Kasumi-1 (cell line): ENCODE measurements around the gene MTAP.

Source experiments
- DNase-seq, 2 experiments: peaks; one replicate each; lab custom pipeline; 2025; lab: John Stamatoyannopoulos, UW

Gene MTAP

DNA sequence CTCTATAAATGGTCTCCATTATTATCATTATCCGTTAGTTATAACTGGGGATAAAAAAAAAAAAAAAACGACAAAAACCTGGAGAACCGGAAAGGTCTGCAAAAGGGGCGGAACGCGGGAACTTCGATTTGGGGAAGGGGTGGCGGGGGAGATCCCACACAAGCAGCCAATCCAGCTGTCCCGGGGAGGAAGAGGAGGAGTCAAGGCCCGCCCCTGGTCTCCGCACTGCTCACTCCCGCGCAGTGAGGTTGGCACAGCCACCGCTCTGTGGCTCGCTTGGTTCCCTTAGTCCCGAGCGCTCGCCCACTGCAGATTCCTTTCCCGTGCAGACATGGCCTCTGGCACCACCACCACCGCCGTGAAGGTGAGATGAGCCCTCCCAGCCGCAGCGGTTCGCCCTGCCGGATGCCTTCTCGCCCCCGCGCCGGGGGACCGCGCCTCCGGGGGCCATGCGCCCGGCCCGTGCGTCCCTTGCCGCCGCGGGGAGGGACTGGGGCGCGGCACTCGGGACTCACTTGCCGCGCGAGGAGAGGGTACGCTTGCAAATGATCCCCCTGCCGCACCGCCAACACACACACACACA lies at the start of gene MTAP:
Gene MTAP, plus strand, starts transcription at position 219 of the 583 bp plus-strand sequence. Its CDS starts 113 bp downstream, at position 332.
- peak; percentile 65 to 73 for DNase-seq

DNA sequence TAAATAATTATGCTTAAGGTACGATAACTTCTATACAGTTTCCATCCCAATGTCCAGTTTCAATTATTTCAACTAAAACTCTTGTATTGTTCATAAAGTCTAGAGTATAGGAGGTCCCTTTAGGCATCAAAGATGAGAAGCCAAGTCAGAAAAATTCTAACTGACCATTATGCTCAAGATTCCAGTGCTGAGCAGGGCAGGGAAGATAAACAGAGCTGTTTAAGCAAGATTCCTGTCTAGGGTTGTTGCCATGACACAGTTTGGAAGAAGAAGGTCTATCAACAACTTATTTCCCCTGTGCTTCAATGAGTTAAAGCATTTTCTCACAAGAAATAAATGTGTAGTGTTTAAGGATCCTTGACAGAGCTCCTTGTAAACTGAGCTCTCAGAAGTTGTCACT lies 48.9 kb upstream of the MTAP start:
- DNase-seq: no peak

GRCh38 chr9:21754741-21755140 lies 47.7 kb upstream of the MTAP start:
- DNase-seq: no peak

GRCh38 chr9:21758540-21758939 lies 43.9 kb upstream of the MTAP start:
- DNase-seq: no peak

DNA sequence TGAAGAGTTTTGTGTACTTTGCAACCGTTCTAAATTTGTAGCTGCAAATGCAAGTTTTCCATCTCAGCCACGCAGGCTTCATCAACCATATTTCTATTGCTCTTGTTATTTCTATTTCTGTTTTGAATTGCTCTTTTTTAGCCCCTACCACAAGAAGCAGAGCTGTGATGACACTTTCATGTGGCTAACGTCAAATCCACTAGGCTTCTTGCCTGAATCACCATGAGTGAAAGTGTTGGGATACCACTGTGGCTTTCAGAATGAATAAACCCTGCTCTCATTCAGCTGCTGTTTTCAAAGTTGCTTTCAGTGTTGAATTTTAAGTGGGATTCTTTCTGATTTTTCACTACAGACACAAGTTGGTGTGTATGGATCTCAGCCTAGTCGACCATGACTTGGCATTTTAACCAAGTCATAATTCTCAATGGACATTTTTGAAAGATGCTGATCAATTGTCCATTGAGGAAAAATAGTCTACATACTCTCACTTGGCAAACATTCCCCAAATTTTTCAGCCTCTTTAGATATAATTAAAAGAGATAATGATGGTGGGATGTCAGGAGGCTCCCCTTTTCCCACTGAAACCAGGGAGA lies 41.0 kb upstream of the MTAP start:
- no peak for DNase-seq

- DNase-seq: no peak
Measured at GRCh38 chr9:21762064-21762463, 40.4 kb upstream of the MTAP start.

DNA sequence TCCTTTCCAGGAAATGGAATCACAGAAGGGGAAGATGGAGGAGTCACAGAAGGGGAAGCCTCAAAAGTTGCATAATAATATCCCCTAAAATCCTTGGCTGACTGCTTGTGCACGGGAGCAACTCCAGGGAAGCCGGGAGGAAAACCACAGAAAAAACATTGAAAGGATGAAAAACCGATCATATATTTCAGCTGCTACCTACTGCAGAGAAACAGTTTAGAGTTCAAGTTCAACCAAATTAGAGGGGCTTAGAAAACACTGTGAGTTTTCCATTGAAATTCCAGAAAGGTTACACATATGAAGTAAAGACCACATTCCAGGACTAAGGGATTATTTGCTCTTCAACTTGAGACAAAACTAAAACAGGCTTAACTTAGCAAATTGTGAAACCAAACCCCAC lies 37.6 kb upstream of the MTAP start:
- no peak for DNase-seq

DNA sequence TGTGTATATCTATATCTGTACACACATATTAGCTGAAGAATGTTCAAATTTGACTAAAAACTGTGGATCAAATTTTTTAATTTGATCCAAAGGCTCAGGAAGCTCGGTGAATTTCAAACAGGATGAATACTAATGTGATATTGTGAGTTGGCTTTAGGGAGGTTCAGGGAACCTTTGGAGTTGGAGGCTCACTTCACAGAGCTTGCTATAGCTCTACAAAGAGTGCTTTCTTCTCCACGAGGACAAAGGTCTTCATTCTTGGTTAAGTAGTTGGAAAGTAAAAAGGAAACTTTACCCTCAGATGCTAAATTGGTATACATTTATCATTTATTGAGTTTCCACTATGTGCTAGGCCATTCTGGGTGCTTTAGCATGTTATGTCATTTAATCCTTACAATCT lies 36.3 kb upstream of the MTAP start:
- no peak for DNase-seq

DNA sequence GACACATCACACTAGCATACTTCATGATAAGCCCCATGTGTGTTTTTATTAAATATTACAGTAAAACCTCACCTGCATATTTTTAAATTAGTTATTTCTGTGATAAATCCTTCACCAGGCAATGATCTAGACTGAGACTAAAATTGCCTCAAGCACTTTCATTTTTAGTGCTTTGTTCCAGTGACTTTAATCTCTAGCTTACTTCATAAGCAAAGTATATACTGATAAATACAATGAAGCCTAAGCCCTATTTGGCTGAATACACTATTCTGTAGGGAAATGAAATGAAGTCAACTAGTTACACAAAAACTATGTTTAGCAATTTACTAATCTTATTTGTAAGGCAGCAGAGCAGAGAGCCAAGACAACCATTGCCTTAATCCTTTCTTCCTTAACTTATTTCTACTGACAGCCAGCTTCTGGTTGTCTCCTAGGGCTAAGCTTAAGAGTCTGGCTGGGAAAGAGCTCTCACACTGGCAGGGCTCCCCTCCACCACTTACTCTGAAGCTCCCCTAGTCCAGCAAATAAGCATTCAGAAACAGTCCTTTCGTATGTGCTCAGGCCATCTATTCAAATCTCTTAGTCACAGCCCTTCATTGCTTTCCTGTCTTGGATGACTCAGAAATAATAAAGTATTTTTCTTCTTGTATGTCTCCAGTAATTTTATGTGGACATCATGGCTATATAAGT lies 31.4 kb upstream of the MTAP start:
- DNase-seq: no peak

DNA sequence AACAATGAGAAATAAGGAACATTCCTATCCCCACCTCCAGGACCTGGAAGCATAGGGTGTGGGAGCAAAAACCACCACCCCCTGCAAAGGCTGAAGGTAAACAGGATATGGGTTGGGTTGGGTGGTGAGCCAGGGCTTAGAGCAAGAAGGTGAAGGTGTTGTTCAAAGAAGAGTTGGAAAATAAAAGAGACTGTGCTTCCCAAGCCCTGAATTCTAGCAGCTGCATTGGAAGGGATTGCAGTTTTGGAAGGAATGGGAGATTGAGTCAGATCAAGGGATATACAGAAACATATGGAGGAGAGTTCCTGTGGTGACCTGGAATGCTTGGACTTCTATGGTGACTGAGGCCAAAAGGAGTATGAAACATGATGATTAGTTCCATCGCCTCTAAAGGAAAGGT lies 24.7 kb upstream of the MTAP start:
- DNase-seq: no peak

DNA sequence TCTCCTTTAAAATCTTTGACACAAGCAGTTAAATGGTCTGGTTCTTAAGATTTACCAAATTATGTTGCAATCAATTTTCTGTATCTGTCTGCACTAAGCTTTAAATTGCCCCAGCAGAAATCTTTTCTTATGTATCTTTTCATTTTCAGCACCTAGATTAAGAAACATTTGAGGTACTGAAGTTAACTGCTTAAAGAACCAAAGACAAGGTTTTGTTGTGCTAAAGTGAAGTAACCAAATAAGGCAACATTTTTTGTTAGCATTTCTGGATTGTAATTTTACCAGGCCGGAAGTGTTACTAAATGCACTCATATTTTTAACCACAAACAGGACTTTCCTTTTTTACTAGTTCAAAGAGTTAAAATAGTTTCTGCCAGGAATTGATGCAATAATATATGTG lies 24.1 kb upstream of the MTAP start:
- DNase-seq: no peak

DNA sequence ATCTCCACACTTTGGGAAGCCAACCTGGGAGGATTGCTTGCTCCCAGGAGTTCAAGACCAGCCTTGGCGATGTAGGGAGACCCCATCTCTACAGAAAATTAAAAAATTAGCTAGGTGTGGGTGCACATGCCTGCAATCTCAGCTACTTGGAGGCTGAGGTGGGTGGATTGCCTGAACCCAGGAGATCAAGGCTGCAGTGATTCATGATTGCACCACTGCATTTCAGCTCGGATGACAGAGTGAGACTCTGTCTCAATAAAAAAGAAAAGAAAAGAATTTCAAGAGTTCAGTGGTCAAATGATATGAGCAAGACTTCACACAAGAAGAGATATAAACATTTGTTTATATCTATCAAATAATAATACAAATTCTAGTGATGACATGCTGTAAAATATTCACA lies 23.0 kb upstream of the MTAP start:
- DNase-seq: no peak

- DNase-seq: no peak
Measured at GRCh38 chr9:21781656-21782055, 20.8 kb upstream of the MTAP start.

DNA sequence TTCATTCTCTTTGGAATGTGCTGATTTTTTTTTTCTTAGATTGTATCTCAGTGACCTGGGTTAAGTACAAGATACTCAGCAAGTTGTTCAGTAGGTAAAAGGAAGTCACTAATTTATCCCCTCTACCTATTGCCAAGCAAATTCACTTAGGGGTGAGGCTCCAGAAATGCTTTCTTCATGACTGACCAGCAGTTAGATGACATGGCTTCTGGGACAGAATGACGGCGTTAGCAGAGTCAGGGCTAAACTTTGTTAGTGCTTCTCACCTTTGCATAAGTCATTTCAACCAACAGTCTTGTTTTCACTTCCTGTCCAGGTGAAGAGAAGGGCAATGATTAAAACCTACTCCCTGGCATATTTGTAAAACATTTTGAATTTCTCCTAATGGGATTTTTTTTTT lies 20.2 kb upstream of the MTAP start:
- no peak for DNase-seq

DNA sequence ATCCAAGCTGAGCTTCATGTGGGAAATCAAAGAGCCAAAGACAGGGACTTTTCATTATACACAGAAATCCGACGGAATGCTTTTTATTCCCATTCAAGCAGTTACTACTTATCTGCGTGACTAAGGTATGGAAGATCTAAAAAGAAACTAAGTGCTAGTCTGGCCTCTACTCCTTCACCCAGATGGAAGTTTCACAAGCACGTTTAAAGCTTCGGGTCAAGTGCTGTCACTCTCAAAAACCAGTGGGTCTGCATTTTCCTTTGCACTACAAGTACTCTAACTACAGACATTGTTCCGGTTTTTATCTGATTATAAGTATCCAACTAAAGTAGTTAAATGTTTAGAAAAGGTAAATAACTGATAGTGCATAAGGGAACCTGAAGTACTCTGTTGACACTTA lies 13.7 kb upstream of the MTAP start:
- DNase-seq: no peak

- peak; percentile 68 to 70 for DNase-seq
Measured at GRCh38 chr9:21789541-21790037, 12.8 kb upstream of the MTAP start.

DNA sequence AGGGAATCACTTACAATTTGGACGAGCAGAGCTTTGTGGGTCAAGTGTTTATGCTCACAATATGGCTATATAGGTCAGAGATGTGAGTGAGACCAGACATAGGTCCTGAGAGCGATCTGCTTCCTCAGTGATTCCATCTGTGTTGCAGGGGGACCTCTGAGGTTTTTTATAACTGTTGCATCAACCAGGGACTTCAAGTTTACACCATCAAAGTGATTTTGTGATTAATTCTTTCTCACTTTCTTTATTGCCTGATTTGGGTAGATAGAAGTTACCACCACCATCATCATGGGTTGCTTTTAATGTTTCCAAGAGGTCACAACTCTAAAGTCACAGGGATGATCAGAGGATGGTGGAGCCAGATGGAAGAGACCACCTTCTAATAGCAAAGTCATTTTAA lies 7.0 kb upstream of the MTAP start:
- no peak for DNase-seq

DNA sequence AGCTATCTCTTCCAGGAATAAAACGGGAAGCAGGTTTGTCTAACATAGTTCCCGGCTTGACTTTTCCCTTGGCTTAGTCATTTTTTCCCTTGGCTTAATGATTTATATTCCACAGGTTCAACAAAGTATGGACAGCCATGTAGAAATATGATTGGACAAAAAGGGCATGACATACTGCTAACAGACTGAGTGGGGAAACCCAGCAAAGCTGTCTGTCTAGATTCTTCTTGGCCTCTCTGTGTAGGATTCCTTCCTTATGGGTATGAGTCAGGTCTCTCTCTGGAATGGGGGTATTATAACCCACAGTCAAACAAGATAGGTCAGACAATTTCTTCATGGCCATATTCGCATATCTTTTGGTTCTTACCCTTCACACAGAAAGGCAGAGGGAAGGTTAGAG lies 5.7 kb upstream of the MTAP start:
- no peak for DNase-seq

- no peak for DNase-seq
Measured at GRCh38 chr9:21800931-21801682, 1.3 kb upstream of the MTAP start.

DNA sequence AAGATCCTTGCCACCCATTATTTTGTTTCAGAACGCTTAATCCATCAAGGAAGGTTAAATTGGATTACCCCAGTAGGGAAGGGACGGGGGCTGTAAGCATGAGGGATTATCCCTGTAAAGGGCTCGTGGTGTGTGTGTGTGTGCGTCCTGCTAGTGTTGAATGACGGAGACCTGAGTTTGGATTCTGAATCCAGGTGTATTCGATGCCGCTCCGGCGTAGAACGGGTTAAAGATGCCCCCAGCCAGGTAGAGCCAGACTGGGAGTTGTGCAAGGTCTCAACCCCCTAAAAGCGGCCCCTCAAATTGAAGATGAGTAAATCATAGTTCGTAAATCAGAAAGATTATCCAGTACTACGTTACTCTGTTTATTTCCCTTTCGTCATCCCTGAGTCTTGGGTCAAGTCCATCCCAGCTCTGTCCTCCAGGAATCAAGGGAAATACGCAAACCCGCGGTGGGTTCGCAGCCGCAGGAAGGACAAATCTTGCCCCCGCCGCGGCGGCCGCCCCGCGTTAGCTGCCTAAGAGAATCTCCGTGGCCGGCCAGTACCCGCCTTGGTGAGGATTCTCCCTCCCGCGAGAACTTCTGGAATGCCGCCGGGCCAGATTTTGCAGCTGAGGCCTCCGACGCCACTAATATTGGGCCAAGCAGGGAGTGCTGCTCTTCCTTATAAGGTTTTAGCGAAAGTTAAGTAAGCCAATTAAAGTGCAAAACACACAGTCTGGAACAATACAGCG lies 586 bp upstream of the MTAP start:
- no peak for DNase-seq

DNA sequence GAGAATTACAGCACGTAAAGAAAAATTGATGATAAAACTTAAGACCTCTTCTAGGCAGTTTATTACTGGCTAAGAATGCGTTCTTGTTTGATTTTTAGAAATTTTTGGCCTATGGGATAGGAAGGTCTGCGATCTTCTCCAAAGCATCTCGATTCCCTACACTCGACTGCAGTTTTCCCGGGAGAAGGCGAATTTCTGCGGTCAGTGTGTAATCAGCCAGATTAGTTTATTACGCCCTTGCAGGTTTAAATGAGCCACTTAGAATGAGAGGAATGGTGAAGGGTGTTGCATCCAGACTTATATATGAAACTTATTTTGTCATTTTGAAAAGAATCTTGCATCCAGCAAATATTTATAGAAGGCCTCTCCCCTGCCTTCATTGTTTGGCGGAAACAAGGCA lies 1.2 kb downstream of the MTAP start:
- DNase-seq: no peak

DNA sequence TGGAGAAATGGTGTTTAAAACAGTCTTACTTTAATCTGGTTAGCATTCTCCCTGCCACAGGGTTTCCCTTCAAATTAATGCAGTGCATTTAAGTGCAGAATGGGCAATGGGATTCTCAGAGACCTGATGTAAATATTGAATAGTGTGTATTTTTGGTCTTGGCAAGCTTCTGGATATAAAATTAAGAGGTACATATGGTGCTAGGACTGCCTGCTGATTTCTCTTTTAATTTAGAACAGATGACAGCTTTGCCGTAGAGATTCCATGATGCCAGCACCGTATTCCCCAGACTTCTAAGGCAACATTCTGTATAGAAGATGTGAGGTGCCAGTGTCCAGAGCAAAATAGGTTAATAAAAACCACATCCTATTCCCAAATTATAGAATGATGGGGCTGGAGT lies 1.9 kb downstream of the MTAP start:
- DNase-seq: no peak
